SK-N-SH treated with all-trans-retinoic acid at 6 μM for 48 hours (cell line): ENCODE measurements around the gene FCHO2.

Source experiments
- ATAC-seq: fragments of 200-7000 bp; cut with Tn5 transposase; 3 replicates; pipeline ENCODE4 v1.9.1; 2020; ENCODE audit warnings: mild to moderate bottlenecking, moderate library complexity
- ARNTL ChIP-seq: fragments of 450-650 bp; formaldehyde crosslinking; IDR thresholded peaks from 2 replicates; pipeline ENCODE4 v1.5.0; 2020; ENCODE audit warnings: low read depth, mild to moderate bottlenecking, moderate library complexity, borderline replicate concordance
- BACH2 ChIP-seq: fragments of 250-450 bp; sonication (Bioruptor Pico); IDR thresholded peaks from 2 replicates; pipeline ENCODE4 v1.9.0; 2021; ENCODE audit warnings: mild to moderate bottlenecking, borderline replicate concordance
- CREB5 ChIP-seq: fragments of 250-450 bp; sonication (Bioruptor Pico); IDR thresholded peaks from 2 replicates; pipeline ENCODE4 v1.5.1; 2020; ENCODE audit warnings: low read depth, mild to moderate bottlenecking, moderate library complexity
- CSRNP3 ChIP-seq: fragments of 250-450 bp; sonication (Bioruptor Pico); IDR thresholded peaks from 2 replicates; pipeline ENCODE4 v1.5.1; 2021; ENCODE audit warnings: mild to moderate bottlenecking, moderate library complexity
- ESRRG ChIP-seq: fragments of 250-450 bp; sonication (Bioruptor Pico); IDR thresholded peaks from 2 replicates; pipeline ENCODE4 v1.6.1; 2021; ENCODE audit warnings: mild to moderate bottlenecking
- GLIS3 ChIP-seq: fragments of 250-450 bp; sonication (Bioruptor Pico); IDR thresholded peaks from 2 replicates; pipeline ENCODE4 v1.5.0; 2020; ENCODE audit warnings: mild to moderate bottlenecking, moderate library complexity
- ISL1 ChIP-seq: fragments of 250-450 bp; sonication (Bioruptor Pico); IDR thresholded peaks from 2 replicates; pipeline ENCODE4 v2.1.2; 2022; ENCODE audit warnings: mild to moderate bottlenecking, moderate library complexity
- OSR1 ChIP-seq: fragments of 250-450 bp; sonication (Bioruptor Pico); IDR thresholded peaks from 2 replicates; pipeline ENCODE4 v1.8.0; 2022; ENCODE audit warnings: moderate library complexity, mild to moderate bottlenecking, inconsistent platforms
- PATZ1 ChIP-seq: fragments of 250-450 bp; sonication (Bioruptor Pico); IDR thresholded peaks from 2 replicates; pipeline ENCODE4 v1.8.0; 2020; ENCODE audit warnings: mild to moderate bottlenecking, moderate library complexity, borderline replicate concordance
- POU6F1 ChIP-seq: fragments of 250-450 bp; sonication (Bioruptor Pico); IDR thresholded peaks from 2 replicates; pipeline ENCODE4 v1.8.0; 2021; ENCODE audit warnings: low read depth, mild to moderate bottlenecking, moderate library complexity, borderline replicate concordance
- PPARA ChIP-seq: fragments of 250-450 bp; sonication (Bioruptor Pico); IDR thresholded peaks from 2 replicates; pipeline ENCODE4 v1.5.0; 2020; ENCODE audit warnings: mild to moderate bottlenecking, borderline replicate concordance
- SNAI2 ChIP-seq: fragments of 250-450 bp; sonication (Bioruptor Pico); IDR thresholded peaks from 2 replicates; pipeline ENCODE4 v1.5.0; 2020; ENCODE audit warnings: mild to moderate bottlenecking, moderate library complexity
- TCF4 ChIP-seq: fragments of 250-450 bp; sonication (Bioruptor Pico); IDR thresholded peaks from 2 replicates; pipeline ENCODE4 v1.8.0; 2021; ENCODE audit warnings: mild to moderate bottlenecking, moderate library complexity, borderline replicate concordance
- TOX ChIP-seq: fragments of 250-450 bp; sonication (Bioruptor Pico); IDR thresholded peaks from 2 replicates; pipeline ENCODE4 v1.8.0; 2021; ENCODE audit warnings: mild to moderate bottlenecking, moderate library complexity, borderline replicate concordance
- ZC3H10 ChIP-seq: fragments of 250-450 bp; sonication (Bioruptor Pico); IDR thresholded peaks from 2 replicates; pipeline ENCODE4 v1.5.1; 2021; ENCODE audit warnings: mild to moderate bottlenecking, moderate library complexity
- ZFP3 ChIP-seq: fragments of 250-450 bp; sonication (Bioruptor Pico); IDR thresholded peaks from 2 replicates; pipeline ENCODE4 v1.5.0; 2020; ENCODE audit warnings: mild to moderate bottlenecking, moderate library complexity
- ZFP30 ChIP-seq: fragments of 450-650 bp; formaldehyde crosslinking; IDR thresholded peaks from 2 replicates; pipeline ENCODE4 v1.5.0; 2022; ENCODE audit warnings: mild to moderate bottlenecking, moderate library complexity
- ZNF565 ChIP-seq: fragments of 450-650 bp; formaldehyde crosslinking; conservative IDR thresholded peaks from 2 replicates; pipeline ENCODE4 v1.5.0; 2020; ENCODE audit warnings: low read depth, mild to moderate bottlenecking, moderate library complexity
- ZNF70 ChIP-seq: fragments of 450-650 bp; formaldehyde crosslinking; IDR thresholded peaks from 2 replicates; pipeline ENCODE4 v1.5.0; 2020; ENCODE audit warnings: mild to moderate bottlenecking, moderate library complexity
- ZNF8 ChIP-seq: fragments of 450-650 bp; formaldehyde crosslinking; IDR thresholded peaks from 2 replicates; pipeline ENCODE4 v1.5.0; 2020; ENCODE audit warnings: mild to moderate bottlenecking, moderate library complexity

Gene FCHO2

GRCh38 chr5:73119451-73120157, 163.8 kb downstream of the FCHO2 start:
- no peak for ATAC-seq
- TF ChIP-seq TCF4 (CRISPR knock-in tag): no peak
- no peak for TF ChIP-seq ZNF565
- no peak for TF ChIP-seq ZNF70 (CRISPR knock-in tag)
- TF ChIP-seq ZC3H10 (CRISPR knock-in tag): no peak
- TF ChIP-seq PPARA (CRISPR knock-in tag): no peak
- no peak for TF ChIP-seq ARNTL
- TF ChIP-seq ESRRG (CRISPR knock-in tag): no peak
- no peak for TF ChIP-seq CSRNP3
- TF ChIP-seq OSR1 (CRISPR knock-in tag): no peak
- TF ChIP-seq SNAI2 (CRISPR knock-in tag): no peak
- TF ChIP-seq TOX (CRISPR knock-in tag): no peak
- TF ChIP-seq ISL1 (CRISPR knock-in tag): no peak
- no peak for TF ChIP-seq GLIS3 (CRISPR knock-in tag)
- TF ChIP-seq, all 23 proteins: peak for 0

- TF ChIP-seq ZNF8: no peak
- no peak for TF ChIP-seq ISL1 (CRISPR knock-in tag)
- TF ChIP-seq TOX (CRISPR knock-in tag): no peak
- TF ChIP-seq BACH2 (CRISPR knock-in tag): no peak
- no peak for TF ChIP-seq GLIS3 (CRISPR knock-in tag)
- TF ChIP-seq CREB5 (CRISPR knock-in tag): no peak
- no peak for TF ChIP-seq ARNTL
- no peak for TF ChIP-seq POU6F1
- no peak for TF ChIP-seq TCF4 (CRISPR knock-in tag)
- peak; percentile 76 for ATAC-seq
Observed at GRCh38 chr5:73120222-73121118, 164.6 kb downstream of the FCHO2 start, which contains the start of gene TMEM171. TSS of gene TMEM171 (plus strand) at chr5:73120575. CDS start at chr5:73123374, 2,799 bp downstream.

GRCh38 chr5:73121119-73121463, 165.2 kb downstream of the FCHO2 start:
- TF ChIP-seq GLIS3 (CRISPR knock-in tag) (no peak), ZC3H10 (CRISPR knock-in tag) (no peak), SNAI2 (CRISPR knock-in tag) (no peak), OSR1 (CRISPR knock-in tag) (no peak)
- ATAC-seq: peak; percentile 26; the same call in 2 of the 3 replicates

- ATAC-seq: no peak
- TF ChIP-seq ZNF565 (no peak), ZNF8 (no peak), SNAI2 (CRISPR knock-in tag) (no peak), ZFP30 (CRISPR knock-in tag) (no peak), ZNF70 (CRISPR knock-in tag) (no peak), ISL1 (CRISPR knock-in tag) (no peak), ZFP3 (no peak), PPARA (CRISPR knock-in tag) (no peak), ARNTL (no peak), PATZ1 (CRISPR knock-in tag) (no peak), GLIS3 (CRISPR knock-in tag) (no peak), ZC3H10 (CRISPR knock-in tag) (no peak), TCF4 (CRISPR knock-in tag) (no peak), BACH2 (CRISPR knock-in tag) (no peak), ESRRG (CRISPR knock-in tag) (no peak), CSRNP3 (no peak)
- TF ChIP-seq, all 23 proteins: peak for 0
Observed at GRCh38 chr5:73122875-73123810, 167.3 kb downstream of the FCHO2 start.
